Stimulated activated CD8-positive, alpha-beta memory T cell treated with anti-CD3 and anti-CD28 coated beads, Interleukin-4, amount 100 ng/mL, for 24 hours (primary cell): ENCODE data around the gene DAB2IP.

Experiments used
- DNase-seq: peaks from one replicate; pipeline ENCODE4 v3.0.0-alpha.2; 2020; ENCODE audit warnings: low read depth

Gene DAB2IP

DNA sequence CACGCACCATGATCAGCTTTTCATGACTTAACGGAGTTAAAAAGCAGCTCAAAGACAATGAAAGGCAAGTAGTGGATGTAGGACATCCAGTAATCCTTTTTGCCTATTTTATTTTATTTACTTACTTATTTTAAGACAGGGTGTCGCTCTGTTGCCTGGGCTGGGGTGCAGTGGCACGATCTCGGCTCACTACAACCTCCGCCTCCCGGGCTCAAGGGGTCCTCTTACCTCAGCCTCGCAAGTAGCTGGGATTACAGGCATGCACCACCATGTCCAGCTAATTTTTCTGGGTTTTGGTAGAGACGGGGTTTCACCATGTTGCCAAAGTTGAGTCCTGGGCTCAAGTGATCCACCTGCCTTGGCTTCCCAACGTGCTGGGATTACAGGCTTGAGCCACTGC, 148.9 kb downstream of the DAB2IP start:
- no peak for DNase-seq

DNA sequence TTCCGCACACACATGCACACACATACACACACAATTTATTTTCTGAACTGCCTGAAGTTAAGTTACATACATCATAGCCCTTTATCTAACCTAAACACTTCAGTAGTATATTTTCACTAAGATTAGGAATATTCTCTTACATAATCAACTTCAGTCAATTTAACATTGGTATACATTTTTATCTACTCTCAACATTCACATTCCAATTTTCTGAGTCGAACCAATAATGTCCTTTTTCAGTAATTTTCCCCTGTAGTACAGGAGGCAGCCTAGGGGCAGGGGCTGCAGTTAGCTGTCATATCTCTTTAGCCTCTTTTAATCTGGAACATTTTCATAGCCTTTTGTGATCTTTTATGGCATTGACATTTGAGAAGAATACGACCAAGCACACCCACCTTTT, 150.1 kb downstream of the DAB2IP start:
- no peak for DNase-seq

DNA sequence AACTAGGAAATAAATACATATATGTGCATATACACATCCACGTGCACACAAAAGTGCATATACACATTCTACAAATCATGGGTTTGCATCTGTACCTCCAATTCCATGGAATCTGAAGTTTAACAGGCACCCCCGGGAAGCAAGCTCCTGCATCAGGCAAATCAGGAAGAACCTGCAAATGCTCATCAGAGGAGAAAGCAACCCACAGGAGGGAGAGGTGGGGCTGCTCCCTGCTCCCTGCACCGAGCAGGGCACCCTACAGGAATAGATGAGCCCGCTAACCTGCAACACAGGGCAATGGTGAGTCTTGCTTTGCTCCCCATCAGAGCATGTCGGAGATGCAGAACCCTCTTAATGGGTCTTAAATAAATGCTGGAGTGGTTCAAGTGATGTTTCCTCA, 151.3 kb downstream of the DAB2IP start:
- no peak for DNase-seq

DNA sequence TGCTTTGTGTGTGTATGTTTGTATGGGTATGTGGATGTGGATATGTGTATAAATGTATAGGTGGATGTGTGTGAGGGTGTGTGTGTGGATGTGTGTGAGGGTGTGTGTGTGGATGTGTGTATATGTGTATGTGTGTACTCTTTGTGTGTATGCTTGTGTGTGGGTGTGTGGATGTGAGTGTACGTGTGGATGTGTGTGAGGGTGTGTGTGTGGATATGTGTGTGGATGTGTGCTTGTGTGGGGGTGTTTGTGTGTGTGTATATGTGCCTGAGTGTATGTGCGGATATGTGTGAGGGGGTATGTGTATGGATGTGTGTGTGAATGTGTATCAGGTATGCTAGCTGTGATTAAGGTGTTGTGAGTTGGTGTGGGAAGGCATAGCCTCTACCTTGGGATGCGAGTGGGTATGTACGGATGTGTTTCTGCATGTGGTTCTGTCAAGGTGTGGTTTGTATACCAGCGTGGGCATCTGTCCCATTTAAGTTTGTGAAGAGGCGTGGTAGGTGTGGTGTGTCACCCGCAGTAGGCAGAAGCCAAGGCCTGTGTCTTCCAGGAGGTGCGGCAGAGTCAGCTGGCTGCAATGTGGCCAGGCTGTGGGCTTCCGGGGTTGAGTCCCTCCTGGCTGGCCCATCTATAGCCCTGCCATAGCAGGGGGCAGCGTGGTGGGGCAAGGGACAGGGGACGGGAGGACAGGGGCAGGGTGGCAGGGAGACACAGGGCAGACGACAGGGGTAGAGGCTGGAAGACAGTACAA, 155.8 kb downstream of the DAB2IP start:
- DNase-seq = no peak

DNA sequence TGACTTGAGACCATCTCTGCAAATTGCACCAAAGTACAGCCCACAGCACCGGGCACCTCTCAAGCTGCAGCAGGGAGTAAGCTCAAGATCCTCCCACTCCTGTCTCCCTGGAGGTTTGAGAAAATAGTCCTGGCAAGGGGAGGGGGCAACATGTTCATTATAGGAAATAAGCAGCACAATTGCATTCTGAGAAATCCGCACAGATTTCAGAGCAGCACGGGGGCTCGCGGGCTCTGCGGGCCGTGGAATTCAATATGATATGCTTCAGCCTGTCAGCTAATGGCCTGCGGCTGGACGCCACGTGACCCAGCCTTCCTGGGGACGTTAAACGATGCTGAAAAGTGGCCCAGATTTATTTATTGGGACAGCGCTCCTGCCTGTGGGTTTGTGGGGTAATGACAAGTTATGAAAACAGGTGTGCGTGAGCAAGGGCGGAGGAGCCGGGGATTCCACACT, 156.4 kb downstream of the DAB2IP start:
- no peak for DNase-seq

DNA sequence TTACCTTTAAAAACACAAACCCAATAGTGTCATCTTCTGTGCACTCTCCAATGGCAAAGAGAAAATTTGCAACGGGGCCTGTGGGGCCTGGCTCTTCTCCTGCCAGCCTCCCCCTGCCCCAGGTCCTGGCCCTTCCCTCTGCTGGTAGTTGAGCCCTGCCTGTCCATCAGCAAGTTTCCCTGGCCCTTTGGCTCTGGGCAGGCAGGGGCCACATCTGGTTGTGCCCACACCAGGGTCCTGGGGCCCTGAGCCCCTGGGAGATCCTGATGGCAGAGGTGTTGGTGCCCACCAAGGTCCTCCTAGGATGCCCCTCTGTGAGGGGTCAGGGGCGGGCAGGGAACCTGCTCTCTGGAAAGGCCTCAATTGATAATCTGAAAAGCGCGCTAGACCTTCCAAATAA, 157.3 kb downstream of the DAB2IP start:
- DNase-seq = no peak

DNA sequence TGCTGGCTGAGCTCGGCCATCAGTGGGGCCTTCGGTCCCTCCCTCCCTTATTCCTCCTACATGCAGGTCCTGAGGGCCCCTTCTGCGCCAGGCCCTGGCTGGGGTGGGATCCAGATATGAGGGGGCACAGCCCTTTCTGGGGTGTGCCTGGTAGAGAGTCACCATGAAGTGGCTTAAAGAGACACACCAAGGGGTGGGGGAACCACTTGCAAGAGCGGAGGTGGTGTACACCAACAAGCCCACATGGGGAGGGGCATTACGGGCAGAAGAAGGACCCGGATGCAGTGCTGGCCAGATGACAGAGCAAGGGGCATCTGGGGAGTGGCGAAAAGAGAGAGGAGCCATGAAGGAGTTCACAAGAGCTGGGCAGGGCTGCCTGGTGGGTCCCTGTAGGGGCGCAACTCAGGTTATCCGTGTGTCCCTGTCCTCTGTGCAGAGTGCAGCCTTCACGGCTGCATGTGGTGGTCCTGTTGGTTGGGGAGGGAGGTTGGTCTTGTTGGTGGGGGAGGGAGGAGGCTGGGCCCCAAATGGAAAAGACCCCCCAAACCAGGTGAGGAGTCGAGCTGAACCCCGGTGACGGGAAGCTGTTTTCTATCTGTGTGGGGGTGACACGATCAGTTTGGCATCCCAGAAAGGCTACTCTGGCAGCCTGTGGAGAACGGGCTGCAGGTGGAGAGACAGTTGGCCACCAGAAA, 158.1 kb downstream of the DAB2IP start:
- no peak for DNase-seq

DNA sequence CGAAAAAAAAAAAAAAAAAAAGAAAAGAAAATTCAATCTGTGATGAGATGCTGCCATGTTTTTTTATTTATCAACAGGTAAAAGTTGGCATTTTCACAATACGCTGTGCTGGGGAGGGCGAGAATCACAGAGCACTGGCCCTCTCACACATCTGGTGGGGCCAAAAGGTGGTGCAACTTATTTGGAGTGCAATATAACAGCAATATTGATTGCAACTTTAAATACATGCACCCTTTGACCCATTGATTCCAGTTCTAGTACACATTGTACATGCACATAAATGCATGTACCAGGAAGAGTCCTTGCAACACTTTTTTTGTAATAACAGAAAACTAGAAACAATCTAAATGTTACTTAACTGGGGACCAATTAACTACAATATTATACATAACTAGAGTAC, 159.1 kb downstream of the DAB2IP start:
- no peak for DNase-seq

DNA sequence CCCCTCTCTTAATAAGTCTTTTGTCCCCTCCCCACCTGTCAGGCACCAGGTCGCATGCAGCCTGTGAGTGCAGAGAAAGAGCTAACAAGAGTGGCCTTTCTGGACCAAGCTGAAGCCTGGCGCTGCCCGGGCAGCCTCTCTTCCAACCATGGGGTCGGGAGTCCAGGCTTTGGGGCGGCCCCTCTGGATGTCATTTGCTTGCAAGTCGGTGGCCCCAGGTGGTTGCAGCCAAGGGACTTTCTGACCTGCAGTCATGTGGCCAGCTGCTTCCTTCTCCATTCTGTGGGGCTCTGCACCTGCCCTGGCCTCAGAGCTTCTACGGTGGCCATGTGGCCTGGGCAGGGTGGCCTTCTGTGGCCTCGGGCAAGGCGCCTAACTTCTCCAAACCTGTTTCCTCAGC, 159.7 kb downstream of the DAB2IP start:
- DNase-seq = no peak

DNA sequence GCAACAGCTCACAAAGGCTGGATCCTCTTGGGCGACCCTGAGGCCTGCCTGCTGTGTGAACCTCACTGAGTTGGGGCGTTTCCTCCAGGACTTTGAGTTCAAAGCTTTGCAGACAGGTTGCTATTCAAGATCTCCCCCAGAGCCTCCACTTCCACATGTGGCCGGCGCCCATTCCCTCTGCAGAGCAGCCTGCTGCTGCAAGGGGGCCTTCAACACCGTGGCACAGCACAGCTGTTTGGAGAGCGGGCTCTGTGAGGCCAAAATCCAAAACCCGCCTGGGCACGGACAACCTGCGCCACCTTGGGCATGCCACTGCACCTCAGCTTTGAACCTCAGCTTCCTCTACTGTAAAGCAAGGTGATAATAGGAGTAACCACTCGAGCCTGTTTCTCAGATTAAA, 160.3 kb downstream of the DAB2IP start:
- no peak for DNase-seq

DNA sequence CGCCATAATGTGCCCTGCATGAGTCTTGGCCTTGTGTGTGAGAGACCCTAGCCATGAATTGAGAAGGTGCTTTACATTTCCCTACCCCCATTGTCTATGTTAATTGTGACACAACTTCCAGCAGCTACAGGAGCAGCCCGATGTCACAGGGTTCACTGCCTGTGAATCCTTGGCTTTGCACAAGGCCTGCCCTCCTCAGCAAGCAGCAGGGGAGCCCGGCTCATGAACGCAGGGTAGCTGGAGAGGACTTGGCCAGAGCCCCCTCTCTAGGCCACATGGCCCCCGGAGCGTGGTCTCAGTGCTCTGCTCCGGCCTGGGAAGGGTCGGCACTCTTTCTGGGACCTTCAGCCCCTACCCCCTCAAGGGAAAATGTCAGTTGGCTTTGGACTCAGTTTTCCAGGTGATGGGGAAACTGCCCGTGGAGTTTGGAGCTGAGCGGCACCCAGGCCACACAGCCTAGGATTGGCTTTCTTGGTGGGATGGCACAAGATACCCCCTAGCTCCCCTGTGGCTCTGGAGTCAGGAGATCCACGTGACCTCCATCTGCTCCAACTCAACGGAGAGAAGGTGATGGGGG, 160.8 kb downstream of the DAB2IP start:
- DNase-seq = no peak

DNA sequence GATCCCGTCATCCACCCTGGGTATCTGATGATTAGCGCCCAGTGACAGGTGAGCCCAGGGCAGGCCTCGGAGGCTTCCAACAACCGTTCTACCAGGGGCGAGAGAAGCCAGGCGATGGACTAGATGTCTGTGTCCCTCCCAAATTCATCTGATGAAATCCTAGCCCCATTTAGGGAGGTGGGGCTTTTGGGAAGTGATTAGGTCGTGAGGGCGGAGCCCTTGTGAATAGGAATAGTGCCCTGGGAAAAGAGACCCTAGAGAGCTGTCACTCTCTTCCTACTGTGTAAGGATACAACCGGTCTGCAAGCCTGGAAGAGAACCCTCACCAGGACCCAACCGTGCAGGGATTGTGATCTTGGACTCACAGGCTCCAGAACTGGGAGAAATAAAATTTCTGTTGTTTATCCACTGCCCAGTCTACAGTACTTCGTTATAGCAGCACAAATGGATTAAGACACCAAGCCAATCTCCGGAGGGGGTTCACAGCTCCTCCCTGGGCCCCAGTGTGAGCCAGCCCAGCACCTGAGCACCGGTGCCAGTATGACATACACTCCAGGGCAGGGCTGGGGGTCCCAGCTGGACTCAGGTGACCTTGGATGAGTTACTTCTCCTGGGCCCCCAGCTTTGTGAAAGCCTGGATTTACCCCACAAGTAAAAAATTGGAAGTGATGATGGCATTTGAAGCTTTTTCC, 162.2 kb downstream of the DAB2IP start:
- DNase-seq = no peak

DNA sequence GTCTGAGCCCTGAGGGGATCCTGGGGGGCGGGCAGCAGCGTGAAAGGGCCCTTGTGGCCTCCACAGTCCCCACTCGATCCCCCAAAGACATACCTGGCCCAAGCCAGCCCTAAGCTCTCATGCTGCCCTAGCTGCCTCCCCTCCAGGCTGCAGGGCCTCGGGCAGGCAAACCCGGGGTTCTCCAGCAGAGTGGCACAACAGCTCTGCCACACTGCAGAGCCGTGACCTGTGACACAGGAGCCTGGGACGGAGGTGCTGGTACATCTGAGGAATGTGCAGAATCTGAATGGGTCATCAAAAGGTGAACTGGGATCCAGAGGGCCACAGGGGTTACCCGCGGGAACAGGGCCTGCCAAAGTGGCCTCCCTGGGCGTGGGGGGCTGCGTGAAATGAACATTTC, 163.2 kb downstream of the DAB2IP start:
- DNase-seq = no peak

DNA sequence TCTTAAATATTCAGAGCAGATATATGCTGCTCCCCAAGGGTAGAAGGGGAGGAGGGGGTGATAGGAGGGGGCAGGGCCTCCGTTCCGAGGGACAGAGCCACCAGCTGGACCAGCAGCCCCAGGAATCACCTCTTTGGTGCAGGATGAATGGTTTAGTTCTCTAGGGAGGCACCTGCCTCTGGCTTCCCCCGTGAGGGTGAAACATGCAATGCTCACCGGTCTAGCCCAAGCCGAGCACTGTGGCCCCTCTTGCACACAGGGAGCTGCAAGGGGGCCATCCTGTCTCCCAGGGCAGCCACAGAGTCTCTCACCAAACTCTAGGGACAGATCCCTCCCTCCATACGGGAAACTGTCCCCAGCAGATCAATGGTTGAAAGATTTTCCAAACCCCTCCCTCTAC, 163.7 kb downstream of the DAB2IP start:
- DNase-seq = no peak

DNA sequence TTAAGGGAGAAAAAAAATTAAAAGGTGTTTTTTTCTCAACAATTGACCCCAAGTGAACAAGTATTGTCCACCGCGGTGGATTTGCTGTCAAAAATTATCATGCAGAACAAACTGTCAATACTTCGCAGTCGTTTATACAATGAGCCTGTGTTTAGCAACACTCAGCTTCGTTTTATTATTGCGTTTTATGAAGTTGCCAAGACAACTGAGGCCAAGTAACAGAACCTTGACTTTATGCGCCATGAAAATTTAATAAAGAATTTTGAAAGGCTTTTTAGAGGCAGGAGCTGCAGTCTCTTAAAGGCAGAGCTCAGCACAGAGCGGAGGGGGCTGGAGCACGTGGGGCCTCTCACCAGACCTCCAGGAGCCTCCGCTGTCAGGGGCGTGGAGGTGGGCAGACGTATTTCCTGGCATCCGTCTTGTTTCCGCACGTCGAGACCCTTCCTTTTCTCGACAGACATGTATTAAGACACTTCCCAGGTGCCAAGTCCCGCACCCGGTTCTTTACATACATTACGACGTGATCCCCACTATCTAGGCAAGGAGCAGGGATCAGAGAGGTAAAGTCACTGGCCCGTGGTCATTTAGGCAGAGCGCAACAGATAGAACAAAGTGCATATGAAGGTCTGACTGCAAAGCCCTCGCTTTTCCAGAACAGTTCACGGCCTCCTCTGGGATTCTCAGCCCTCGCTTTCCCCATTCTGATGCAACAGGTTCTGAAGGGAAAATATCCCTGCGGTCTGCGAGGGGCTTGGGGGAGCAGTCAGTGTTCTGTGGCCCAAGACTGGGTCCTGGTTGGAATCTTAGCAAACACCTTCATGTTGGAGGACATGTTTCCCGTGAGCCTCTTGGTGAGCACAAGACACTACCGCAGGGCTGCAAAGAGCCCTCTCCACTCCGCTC, 164.4 kb downstream of the DAB2IP start:
- no peak for DNase-seq

DNA sequence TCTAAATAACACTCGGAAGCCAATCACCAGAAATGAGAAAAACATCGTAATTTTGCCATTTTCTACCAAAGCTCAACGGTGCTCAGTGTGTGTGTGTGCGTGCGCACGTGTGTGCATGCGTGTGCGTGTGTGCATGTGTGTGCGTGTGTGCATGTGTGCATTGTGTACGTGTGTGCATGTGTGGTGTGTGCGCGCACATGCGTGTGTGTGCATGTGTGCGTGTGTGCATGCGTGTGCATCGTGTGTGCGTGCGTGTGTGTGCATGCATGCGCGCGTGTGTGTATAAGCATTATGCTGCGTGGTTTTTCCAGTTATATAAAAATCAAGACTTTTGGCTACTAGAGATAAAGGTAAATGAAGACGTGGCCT, 165.0 kb downstream of the DAB2IP start:
- no peak for DNase-seq

DNA sequence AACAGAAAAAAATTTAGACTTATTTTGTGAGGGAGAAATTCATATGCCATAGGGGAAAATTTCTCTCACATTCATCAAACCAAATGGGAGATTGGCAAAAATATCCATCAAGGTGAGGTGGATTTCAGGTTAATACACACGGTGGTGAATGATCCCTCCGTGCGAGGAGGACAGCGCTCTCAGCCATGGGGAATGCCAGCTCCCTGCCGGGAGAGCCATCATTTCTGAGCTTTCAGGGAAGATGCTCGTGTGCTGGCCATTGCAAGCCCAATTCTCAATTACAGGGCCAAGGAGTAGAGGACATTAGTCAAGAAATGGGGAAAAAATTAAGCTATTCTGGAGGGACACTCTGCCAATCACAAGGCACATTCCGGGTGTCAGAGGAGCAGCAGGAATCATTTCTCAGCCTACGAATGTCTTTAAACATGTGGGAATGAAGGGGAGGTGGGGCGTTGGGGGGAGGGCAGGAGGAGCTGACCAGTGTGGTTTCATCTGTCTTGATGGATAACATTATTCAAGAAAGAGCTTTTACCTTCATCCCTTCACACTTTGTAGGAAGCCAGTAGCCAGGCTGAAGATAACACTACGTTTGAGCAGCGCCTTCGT, 165.5 kb downstream of the DAB2IP start:
- DNase-seq = no peak

DNA sequence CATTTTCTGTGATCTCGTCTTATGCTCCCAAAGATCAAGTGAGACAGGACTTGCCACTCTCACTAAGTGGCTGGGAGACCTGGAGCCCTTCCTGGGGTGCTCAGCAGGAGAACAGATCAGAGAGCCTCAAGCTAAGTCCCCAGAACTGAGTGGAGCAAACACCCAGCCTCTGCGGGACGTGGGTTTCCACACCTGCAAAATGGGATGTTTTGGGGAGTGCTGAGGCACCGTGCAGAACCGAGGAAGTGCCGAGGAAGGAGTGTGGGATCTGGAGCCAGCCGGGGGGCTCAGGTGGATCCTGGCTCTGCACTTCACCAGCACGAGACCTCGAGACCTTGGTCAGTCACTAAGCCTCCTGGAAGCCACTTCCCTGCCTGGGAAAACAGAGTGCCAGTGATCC, 166.0 kb downstream of the DAB2IP start:
- no peak for DNase-seq

DNA sequence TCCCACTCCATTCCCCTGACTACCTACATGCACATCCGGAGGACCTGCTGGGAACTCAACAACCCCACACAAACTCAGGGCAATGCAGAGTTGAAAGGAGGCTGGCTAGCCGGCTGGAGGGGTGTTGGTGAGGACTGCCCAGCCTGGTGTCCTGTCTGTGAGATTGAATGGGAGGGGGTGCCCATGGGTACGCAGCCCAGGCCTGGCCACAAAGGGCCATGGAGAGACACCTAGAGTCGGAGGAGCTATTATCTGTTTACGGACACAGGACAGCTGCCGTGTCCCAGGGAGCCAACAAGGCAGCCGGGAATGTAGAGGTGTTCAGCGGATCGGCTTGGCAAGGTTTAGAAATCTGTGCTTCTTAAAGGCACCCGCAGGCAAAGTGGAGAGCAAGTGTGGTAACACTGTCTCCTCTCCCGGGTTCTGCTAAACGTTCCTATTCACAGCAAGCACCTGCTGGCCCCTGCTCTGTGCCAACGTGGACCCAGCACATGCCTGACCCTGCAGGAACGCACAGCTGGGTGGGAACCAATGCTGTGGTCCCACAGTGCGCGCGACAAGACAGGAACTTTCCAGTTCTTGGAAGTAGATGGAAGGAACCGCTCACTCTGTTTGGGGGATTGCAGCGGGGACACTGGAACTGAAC, 166.7 kb downstream of the DAB2IP start:
- no peak for DNase-seq

DNA sequence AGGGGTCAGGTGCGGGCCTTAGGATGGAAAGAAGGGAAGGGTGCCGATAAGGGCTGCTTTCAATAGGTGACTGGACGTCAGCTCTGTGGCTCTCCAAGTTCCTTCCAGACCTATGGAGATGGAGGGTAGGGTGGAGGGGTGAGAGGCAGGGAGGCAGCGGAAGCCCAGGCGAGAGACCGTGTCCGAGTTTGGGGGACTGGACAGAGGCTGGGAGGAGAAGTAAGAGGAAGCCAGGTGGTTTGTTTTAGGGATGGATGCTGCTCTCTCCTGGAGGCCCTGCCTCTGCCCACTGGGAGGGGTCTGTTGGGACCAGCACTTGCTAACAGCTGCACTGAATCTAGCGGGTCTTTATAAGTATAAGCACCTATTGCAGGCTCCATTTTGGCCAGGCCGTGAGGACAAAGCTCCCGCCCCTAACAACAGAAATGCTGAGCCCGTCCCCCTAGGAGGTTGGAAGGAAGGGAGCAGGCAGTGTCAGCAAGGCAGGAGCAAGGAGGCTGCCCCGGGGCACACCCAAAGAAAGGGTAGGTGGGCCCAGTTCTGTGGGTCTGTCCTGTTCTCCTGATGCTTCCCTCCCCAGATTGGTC, 167.5 kb downstream of the DAB2IP start:
- DNase-seq = no peak
